ENCODE data around the gene MRPL41.
"Not testable (repeated sequence)": the region's sequence is repeated elsewhere in the genome, so short reads cannot be mapped to it uniquely, and the experiment has no call there.

Gene MRPL41

GRCh38 chr9:137553654-137554053 lies 2.0 kb downstream of the MRPL41 start:
- DNase-seq (ENCODE audit: low read depth) = not testable (repeated sequence)

GRCh38 chr9:137554349-137554748 lies 2.7 kb downstream of the MRPL41 start:
- no peak for DNase-seq (ENCODE audit: low read depth)

- DNase-seq (ENCODE audit: low read depth) = no peak
These were observed 3.5 kb downstream of the MRPL41 start for GRCh38 chr9:137555179-137555578.

GRCh38 chr9:137556069-137556838 lies 4.6 kb downstream of the MRPL41 start:
- no peak for DNase-seq (ENCODE audit: low read depth)

GRCh38 chr9:137558127-137558526 lies 6.4 kb downstream of the MRPL41 start:
- no peak for DNase-seq (ENCODE audit: low read depth)

- DNase-seq (ENCODE audit: low read depth) = no peak
These were observed 12.5 kb downstream of the MRPL41 start for GRCh38 chr9:137564134-137564533.

GRCh38 chr9:137564817-137565411 lies 13.2 kb downstream of the MRPL41 start:
- no peak for DNase-seq (ENCODE audit: low read depth)

GRCh38 chr9:137568445-137568844 lies 16.8 kb downstream of the MRPL41 start:
- not testable (repeated sequence) for DNase-seq (ENCODE audit: low read depth)

GRCh38 chr9:137569609-137570203 lies 18.0 kb downstream of the MRPL41 start:
- no peak for DNase-seq (ENCODE audit: low read depth)

- DNase-seq (ENCODE audit: low read depth) = no peak
These were observed 18.9 kb downstream of the MRPL41 start for GRCh38 chr9:137570566-137570965.

GRCh38 chr9:137574192-137574591 lies 22.5 kb downstream of the MRPL41 start:
- DNase-seq (ENCODE audit: low read depth) = no peak

GRCh38 chr9:137575364-137575715 lies 23.7 kb downstream of the MRPL41 start:
- no peak for DNase-seq (ENCODE audit: low read depth)

- no peak for DNase-seq (ENCODE audit: low read depth)
These were observed 24.2 kb downstream of the MRPL41 start for GRCh38 chr9:137575716-137576411.

- peak; percentile 91 for DNase-seq (ENCODE audit: low read depth)
These were observed 27.0 kb downstream of the MRPL41 start, which contains the start of gene DPH7 for GRCh38 chr9:137578518-137579258. DPH7 (minus strand) TSS chr9:137578925; CDS start chr9:137578777, 148 bp downstream.

GRCh38 chr9:137579259-137579604 lies 27.6 kb downstream of the MRPL41 start:
- DNase-seq (ENCODE audit: low read depth) = no peak

GRCh38 chr9:137580209-137580953 lies 28.7 kb downstream of the MRPL41 start:
- no peak for DNase-seq (ENCODE audit: low read depth)

- no peak for DNase-seq (ENCODE audit: low read depth)
These were observed 29.3 kb downstream of the MRPL41 start for GRCh38 chr9:137580954-137581322.

- no peak for DNase-seq (ENCODE audit: low read depth)
These were observed 29.9 kb downstream of the MRPL41 start for GRCh38 chr9:137581361-137582285.

- DNase-seq (ENCODE audit: low read depth) = no peak
These were observed 30.7 kb downstream of the MRPL41 start for GRCh38 chr9:137582286-137582860.

- no peak for DNase-seq (ENCODE audit: low read depth)
These were observed 31.7 kb downstream of the MRPL41 start for GRCh38 chr9:137583347-137583746.
